ENCODE results near the gene PFDN5. TPM values are rescaled to one million over a fixed set of nuclear protein-coding genes. Genes with fewer than 3 reads are reported as not detected.
"Not testable (repeated sequence)": the region's sequence is repeated elsewhere in the genome, so short reads cannot be mapped to it uniquely, and the experiment has no call there.

Gene PFDN5
- total and polyA plus RNA-seq, 2 donors: 432 to 812 TPM

- DNase-seq (ENCODE audit: extremely low spot score): no peak
- Histone ChIP-seq H3K4me3 (ENCODE audit: low read depth, low read length) (no peak overlapping the region), H3K36me3 (ENCODE audit: insufficient read depth) (no peaks in the 10 kb centered on the region), H3K27ac (ENCODE audit: low read depth) (no peak overlapping the region), H3K4me1 (ENCODE audit: insufficient read depth) (no peaks in the 10 kb centered on the region)
- 82% methylated on average over 8 of the region's 8 CpGs for WGBS
These were observed 31.3 kb downstream of the PFDN5 start for GRCh38 chr12:53326460-53327185.

- no peaks in the 10 kb centered on the region for H3K4me1 ChIP-seq (ENCODE audit: insufficient read depth)
- H3K4me3 ChIP-seq (ENCODE audit: low read depth, low read length): no peak overlapping the region
- WGBS: 88% methylated on average over 3 of the region's 3 CpGs
- H3K27ac ChIP-seq (ENCODE audit: low read depth): no peak overlapping the region
- no peak for DNase-seq (ENCODE audit: extremely low spot score)
- H3K36me3 ChIP-seq (ENCODE audit: insufficient read depth): no peaks in the 10 kb centered on the region
These were observed 32.2 kb downstream of the PFDN5 start for GRCh38 chr12:53327435-53328042.

DNA sequence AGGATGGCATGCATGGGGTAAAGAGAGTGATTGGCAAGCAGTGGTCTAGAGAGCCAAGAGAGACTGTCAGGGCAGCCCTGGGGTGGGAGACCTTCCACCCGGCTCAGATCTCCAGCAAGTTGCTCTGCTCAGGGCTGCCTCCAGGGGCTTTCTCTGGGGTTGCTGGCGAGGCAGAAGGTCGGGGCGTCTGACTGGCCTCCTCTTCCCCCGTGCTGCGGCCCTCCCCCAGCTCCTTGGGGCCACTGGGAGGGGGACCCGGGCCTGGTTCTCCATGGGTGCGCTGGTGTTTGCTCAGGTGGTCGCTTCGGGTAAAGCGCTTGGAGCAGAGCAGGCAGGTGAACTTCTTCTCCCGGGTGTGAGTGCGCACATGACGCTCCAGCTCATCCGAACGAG lies 32.7 kb downstream of the PFDN5 start:
- 46% methylated on average over 16 of the region's 16 CpGs for WGBS
- H3K27ac ChIP-seq (ENCODE audit: low read depth): no peak overlapping the region
- no peaks in the 10 kb centered on the region for H3K4me1 ChIP-seq (ENCODE audit: insufficient read depth)
- H3K4me3 ChIP-seq (ENCODE audit: low read depth, low read length): no peak overlapping the region
- no peak for DNase-seq (ENCODE audit: extremely low spot score)
- no peaks in the 10 kb centered on the region for H3K36me3 ChIP-seq (ENCODE audit: insufficient read depth)

- Histone ChIP-seq H3K4me3 (ENCODE audit: low read depth, low read length) (no peak overlapping the region), H3K36me3 (ENCODE audit: insufficient read depth) (no peaks in the 10 kb centered on the region), H3K27ac (ENCODE audit: low read depth) (no peak overlapping the region), H3K4me1 (ENCODE audit: insufficient read depth) (no peaks in the 10 kb centered on the region)
- WGBS: 68% methylated on average over 5 of the region's 5 CpGs
- no peak for DNase-seq (ENCODE audit: extremely low spot score)
These were observed 35.3 kb downstream of the PFDN5 start for GRCh38 chr12:53330671-53331070.

DNA sequence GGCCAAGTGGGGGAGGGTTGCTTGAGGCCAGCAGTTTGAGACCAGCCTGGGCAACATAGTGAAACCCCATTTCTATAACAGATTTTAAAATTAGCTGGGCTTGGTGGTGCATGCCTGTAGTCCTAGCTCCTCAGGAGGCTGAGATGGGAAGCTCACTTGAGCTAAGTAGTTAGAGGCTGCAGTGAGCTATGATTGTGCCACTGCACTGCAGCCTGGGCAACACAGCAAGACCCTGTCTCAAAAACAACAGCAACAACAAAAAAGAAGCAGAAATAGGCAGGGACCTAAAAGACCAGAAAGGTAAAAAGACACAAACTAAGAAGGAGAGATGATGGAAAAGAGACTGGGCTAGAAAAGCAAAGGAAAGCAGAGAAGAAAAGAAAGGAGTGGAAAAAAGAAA lies 37.0 kb downstream of the PFDN5 start:
- not testable (repeated sequence) for H3K27ac ChIP-seq (ENCODE audit: low read depth); H3K36me3 ChIP-seq (ENCODE audit: insufficient read depth); H3K4me3 ChIP-seq (ENCODE audit: low read depth, low read length); H3K4me1 ChIP-seq (ENCODE audit: insufficient read depth); DNase-seq (ENCODE audit: extremely low spot score)

DNA sequence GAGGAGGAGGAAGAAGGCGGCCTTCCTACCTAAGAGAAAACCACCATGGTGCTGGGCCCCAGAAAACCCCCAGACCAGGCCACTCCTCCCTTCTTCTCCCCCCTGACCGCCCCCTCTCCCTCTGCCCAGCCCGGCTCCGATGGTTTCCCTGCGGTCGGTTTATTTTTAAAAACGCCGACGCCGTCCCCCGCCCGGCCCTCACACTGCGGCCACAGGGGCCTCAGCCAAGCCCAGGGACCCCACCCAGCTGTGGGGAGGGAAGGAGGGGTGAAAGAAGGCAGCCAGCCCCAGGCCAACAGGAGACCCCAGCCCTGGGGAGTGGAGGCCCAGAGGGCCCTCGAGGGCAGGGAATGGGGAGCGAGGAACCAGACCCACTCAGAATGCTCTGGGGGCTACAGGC lies 37.4 kb downstream of the PFDN5 start:
- Histone ChIP-seq H3K4me1 (ENCODE audit: insufficient read depth) (no peaks in the 10 kb centered on the region), H3K4me3 (ENCODE audit: low read depth, low read length) (no peak overlapping the region), H3K27ac (ENCODE audit: low read depth) (no peak overlapping the region), H3K36me3 (ENCODE audit: insufficient read depth) (no peaks in the 10 kb centered on the region)
- DNase-seq (ENCODE audit: extremely low spot score): no peak
- WGBS: 47% methylated on average over 15 of the region's 15 CpGs

GRCh38 chr12:53333289-53333688 lies 37.9 kb downstream of the PFDN5 start:
- WGBS: 84% methylated on average over 4 of the region's 4 CpGs
- no peaks in the 10 kb centered on the region for H3K36me3 ChIP-seq (ENCODE audit: insufficient read depth)
- H3K4me3 ChIP-seq (ENCODE audit: low read depth, low read length): no peak overlapping the region
- H3K27ac ChIP-seq (ENCODE audit: low read depth): no peak overlapping the region
- no peaks in the 10 kb centered on the region for H3K4me1 ChIP-seq (ENCODE audit: insufficient read depth)
- DNase-seq (ENCODE audit: extremely low spot score): no peak

DNA sequence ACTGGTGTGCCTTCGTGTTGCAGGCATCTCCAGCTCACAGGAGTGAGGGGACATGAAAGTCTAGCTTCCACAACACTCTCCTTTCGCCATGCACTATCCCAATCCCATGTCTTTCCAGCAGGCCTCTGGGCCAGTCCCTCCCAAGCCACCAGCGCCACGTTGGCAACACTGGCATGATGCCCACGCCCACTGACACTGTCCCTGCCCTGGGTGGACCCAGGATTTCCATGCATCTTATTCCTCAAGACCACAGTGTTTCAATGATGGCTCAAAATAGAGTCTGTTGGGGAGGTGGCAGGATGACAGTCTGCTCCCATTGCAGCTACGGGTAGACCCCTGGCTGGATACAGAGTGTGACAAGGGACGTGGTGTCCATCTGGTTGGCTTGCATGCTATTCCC lies 38.5 kb downstream of the PFDN5 start:
- no peak overlapping the region for H3K4me3 ChIP-seq (ENCODE audit: low read depth, low read length)
- DNase-seq (ENCODE audit: extremely low spot score): no peak
- WGBS: 76% methylated on average over 7 of the region's 7 CpGs
- no peaks in the 10 kb centered on the region for H3K36me3 ChIP-seq (ENCODE audit: insufficient read depth)
- H3K27ac ChIP-seq (ENCODE audit: low read depth): no peak overlapping the region
- H3K4me1 ChIP-seq (ENCODE audit: insufficient read depth): no peaks in the 10 kb centered on the region

DNA sequence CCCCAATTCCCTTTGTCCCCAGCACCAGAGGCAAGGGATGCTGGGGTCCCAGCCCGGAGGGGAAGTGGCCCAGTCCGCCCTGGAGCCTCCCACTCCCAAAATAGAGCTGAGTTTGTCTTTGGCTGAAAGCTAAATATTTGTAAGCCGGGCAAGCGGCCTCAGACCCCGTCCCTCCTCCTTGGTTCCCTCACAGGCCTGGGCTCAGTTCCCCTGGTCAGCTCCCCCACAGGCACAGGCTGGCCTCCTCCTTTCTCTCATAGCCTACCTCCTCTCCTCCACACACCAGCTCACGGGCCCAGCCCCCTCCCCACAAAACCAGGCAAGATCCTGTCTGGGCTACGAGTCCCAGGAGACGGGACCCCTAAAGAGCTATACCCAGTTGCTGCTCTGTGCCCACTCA lies 39.5 kb downstream of the PFDN5 start:
- Histone ChIP-seq H3K27ac (ENCODE audit: low read depth) (no peak overlapping the region), H3K36me3 (ENCODE audit: insufficient read depth) (no peaks in the 10 kb centered on the region), H3K4me3 (ENCODE audit: low read depth, low read length) (no peak overlapping the region), H3K4me1 (ENCODE audit: insufficient read depth) (no peaks in the 10 kb centered on the region)
- no peak for DNase-seq (ENCODE audit: extremely low spot score)
- 83% methylated on average over 8 of the region's 8 CpGs for WGBS

DNA sequence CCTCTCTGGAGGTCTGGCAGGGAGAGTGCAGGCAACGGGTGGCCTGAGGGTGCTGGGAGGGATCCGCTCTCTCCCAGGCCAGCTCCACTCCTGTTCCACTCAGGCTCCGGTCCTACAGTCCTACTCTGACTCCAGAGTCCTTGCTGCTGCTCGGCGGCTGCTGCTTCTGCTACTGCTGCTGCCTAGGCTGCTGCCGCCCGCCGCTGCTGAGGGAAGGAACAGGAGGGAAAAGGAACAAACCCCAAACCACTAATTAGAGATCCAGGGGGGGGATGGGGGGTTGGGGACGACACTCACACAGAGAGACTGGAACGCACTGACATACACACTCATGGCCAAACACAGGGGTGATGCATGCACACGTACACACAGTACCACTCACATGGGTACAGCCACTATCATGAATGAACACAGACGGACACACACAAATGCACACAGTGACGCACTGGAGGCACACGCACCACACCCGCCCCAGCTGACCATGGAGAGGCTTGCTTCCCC lies 40.9 kb downstream of the PFDN5 start, which contains the start of gene SP7:
Gene SP7, minus strand, starts transcription at position 174 of the 501 bp plus-strand sequence. CDS start 708 bp downstream, outside the sequence.
- H3K4me3 ChIP-seq (ENCODE audit: low read depth, low read length): no peak within 1 kb of the TSS
- no peak within 1 kb of the TSS for H3K27ac ChIP-seq (ENCODE audit: low read depth)
- H3K36me3 ChIP-seq (ENCODE audit: insufficient read depth): no peaks in the 10 kb centered on the region
- DNase-seq (ENCODE audit: extremely low spot score): no peak
- H3K4me1 ChIP-seq (ENCODE audit: insufficient read depth): no peaks in the 10 kb centered on the region
- whole genome bisulfite sequencing: 45% methylated on average over 15 of the region's 15 CpGs

DNA sequence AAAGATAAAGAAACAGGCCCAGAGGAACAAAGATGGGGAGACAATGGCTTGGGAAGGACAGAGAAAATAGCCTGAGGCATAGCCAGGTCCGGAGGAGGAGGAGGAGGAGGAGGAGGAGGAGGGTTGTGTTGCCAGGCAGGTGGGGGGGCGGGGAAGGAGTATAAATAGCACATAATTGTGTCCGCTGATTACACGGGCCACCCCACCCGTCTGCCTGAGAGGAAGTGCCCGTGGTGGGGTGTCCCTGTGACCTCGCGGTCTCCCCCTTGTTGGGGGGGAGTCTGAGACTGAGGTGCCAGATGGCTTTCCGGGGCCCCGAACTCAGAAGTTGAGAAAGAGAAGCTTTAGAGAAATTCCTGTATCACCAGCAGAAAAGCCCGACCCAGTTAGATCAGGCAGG lies 42.7 kb downstream of the PFDN5 start:
- WGBS: 30% methylated on average over 11 of the region's 11 CpGs
- H3K27ac ChIP-seq (ENCODE audit: low read depth): no peak overlapping the region
- no peak overlapping the region for H3K4me3 ChIP-seq (ENCODE audit: low read depth, low read length)
- H3K4me1 ChIP-seq (ENCODE audit: insufficient read depth): no peaks in the 10 kb centered on the region
- no peaks in the 10 kb centered on the region for H3K36me3 ChIP-seq (ENCODE audit: insufficient read depth)
- DNase-seq (ENCODE audit: extremely low spot score): no peak

DNA sequence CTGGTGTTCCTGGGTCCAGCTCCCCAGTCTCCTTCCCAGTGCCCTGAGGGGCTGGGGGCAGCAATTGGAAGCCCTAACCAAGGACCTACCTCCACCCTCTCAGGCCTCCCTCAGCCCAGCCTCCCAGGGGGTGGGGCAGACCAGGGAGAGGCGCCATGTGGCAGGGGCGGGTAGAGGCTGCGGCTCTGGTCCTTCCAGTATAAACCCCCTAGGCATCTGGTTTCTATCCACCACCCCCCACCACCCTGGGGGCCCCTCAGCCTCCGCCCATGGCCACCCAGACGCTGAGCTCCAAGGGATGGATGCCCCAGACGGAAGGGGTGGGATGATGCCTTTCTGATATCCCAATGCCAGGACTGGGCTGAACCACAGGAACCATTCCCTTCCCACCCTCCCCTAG lies 43.6 kb downstream of the PFDN5 start:
- 30% methylated on average over 6 of the region's 6 CpGs for WGBS
- Histone ChIP-seq H3K27ac (ENCODE audit: low read depth) (no peak overlapping the region), H3K4me3 (ENCODE audit: low read depth, low read length) (no peak overlapping the region), H3K4me1 (ENCODE audit: insufficient read depth) (no peaks in the 10 kb centered on the region), H3K36me3 (ENCODE audit: insufficient read depth) (no peaks in the 10 kb centered on the region)
- no peak for DNase-seq (ENCODE audit: extremely low spot score)

DNA sequence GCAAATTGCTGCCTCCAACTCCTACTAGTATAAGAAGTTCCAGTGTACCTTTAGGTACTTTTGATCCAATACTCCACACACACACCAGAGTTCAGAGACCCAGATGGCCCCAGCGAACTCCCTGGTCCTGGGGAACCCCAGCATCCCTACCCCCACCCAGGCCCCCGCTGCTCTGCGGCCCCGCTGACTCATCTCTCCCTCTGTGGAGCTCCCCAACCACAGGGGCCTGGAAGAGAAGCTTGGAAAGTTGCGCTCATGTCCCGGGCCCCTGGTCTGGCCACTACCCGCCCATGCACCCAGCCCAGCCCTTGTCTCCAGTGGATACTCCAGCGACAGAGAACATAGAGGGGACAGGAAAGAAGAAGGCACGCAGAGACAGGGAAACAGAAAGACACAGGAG lies 45.1 kb downstream of the PFDN5 start:
- H3K4me3 ChIP-seq (ENCODE audit: low read depth, low read length): no peak overlapping the region
- no peak overlapping the region for H3K27ac ChIP-seq (ENCODE audit: low read depth)
- DNase-seq (ENCODE audit: extremely low spot score): no peak
- H3K36me3 ChIP-seq (ENCODE audit: insufficient read depth): no peaks in the 10 kb centered on the region
- H3K4me1 ChIP-seq (ENCODE audit: insufficient read depth): no peaks in the 10 kb centered on the region
- WGBS: 85% methylated on average over 9 of the region's 9 CpGs

- 75% methylated on average over 3 of the region's 3 CpGs for WGBS
- no peak for DNase-seq (ENCODE audit: extremely low spot score)
- Histone ChIP-seq H3K4me1 (ENCODE audit: insufficient read depth) (no peaks in the 10 kb centered on the region), H3K4me3 (ENCODE audit: low read depth, low read length) (no peak overlapping the region), H3K27ac (ENCODE audit: low read depth) (no peak overlapping the region), H3K36me3 (ENCODE audit: insufficient read depth) (no peaks in the 10 kb centered on the region)
These were observed 48.1 kb downstream of the PFDN5 start for GRCh38 chr12:53343449-53343848.
